ENCODE measurements around the gene RAB7B. TPM values are rescaled to one million over a fixed set of nuclear protein-coding genes. Genes with fewer than 3 reads are reported as not detected.

RAB7B gene
- total RNA-seq, 2 experiments from 2014 or later, result not detected

DNA sequence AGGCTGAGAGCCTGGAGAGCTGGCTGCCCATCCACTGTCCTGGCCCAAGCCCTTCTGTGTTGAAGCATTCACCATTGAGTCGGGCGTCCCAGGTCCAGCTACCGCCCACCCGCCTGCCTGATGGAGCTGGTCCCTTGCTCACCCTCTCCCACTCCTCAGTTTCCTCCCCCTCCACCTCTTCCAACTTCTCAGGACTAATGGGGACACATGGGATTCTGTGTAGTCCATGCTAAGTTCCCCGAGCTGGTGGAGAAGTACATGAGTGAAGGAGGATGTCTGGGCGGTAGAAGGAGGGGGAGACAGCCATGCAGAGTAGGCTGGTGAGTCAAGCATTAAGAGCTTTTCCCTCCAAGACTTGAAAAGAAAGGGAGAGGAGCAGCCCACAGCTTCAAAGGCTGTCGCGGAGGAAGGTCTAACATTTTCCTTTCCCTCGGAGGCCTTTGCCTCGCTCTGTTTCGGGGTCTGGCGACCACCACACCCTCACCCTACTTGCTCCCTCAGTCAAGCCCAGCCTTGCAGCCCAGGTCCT, 60.5 kb downstream of the RAB7B start:
- CTCF ChIA-PET, result interaction anchor here (0.9 kb wide), 1 partner anchor 35 kb away, joined by 3 read pairs; no protein-coding TSS in a partner anchor
- Mint-ChIP-seq H3K4me3 (no peak overlapping the region), H3K9me3 (ENCODE audit: low read depth) (no peaks in the 10 kb centered on the region), H3K36me3 (no peaks in the 10 kb centered on the region), H3K27me3 (peaks cover 42% of the 10 kb centered on the region), H3K4me1 (no peaks in the 10 kb centered on the region), H3K27ac (no peak overlapping the region)
- ATAC-seq (no peak), DNase-seq (no peak)

- H3K36me3 Mint-ChIP-seq, result no peaks in the 10 kb centered on the region
- CTCF ChIA-PET, result no interaction called here
- H3K4me1 Mint-ChIP-seq, result no peaks in the 10 kb centered on the region
- H3K4me3 Mint-ChIP-seq, result no peak overlapping the region
- H3K27me3 Mint-ChIP-seq, result peaks cover 39% of the 10 kb centered on the region
- DNase-seq, result no peak
- no peak overlapping the region for H3K27ac Mint-ChIP-seq
- H3K9me3 Mint-ChIP-seq (ENCODE audit: low read depth), result no peaks in the 10 kb centered on the region
- no peak for ATAC-seq
These were observed 62.5 kb downstream of the RAB7B start for GRCh38 chr1:205940710-205941109.

- DNase-seq, result no peak
- no peak for ATAC-seq
- no peaks in the 10 kb centered on the region for H3K4me1 Mint-ChIP-seq
- no peak overlapping the region for H3K27ac Mint-ChIP-seq
- CTCF ChIA-PET, result no interaction called here
- H3K36me3 Mint-ChIP-seq, result no peaks in the 10 kb centered on the region
- H3K4me3 Mint-ChIP-seq, result no peak overlapping the region
- H3K27me3 Mint-ChIP-seq, result peaks cover 30% of the 10 kb centered on the region
- no peaks in the 10 kb centered on the region for H3K9me3 Mint-ChIP-seq (ENCODE audit: low read depth)
These were observed 63.4 kb downstream of the RAB7B start for GRCh38 chr1:205939690-205940330.

- ATAC-seq, result no peak
- H3K27me3 Mint-ChIP-seq, result peaks cover 31% of the 10 kb centered on the region
- no peaks in the 10 kb centered on the region for H3K4me1 Mint-ChIP-seq
- H3K4me3 Mint-ChIP-seq, result no peak overlapping the region
- CTCF ChIA-PET, result no interaction called here
- H3K9me3 Mint-ChIP-seq (ENCODE audit: low read depth), result no peaks in the 10 kb centered on the region
- DNase-seq, result no peak
- H3K36me3 Mint-ChIP-seq, result no peaks in the 10 kb centered on the region
- H3K27ac Mint-ChIP-seq, result no peak overlapping the region
These were observed 64.5 kb downstream of the RAB7B start for GRCh38 chr1:205938682-205939081.

DNA sequence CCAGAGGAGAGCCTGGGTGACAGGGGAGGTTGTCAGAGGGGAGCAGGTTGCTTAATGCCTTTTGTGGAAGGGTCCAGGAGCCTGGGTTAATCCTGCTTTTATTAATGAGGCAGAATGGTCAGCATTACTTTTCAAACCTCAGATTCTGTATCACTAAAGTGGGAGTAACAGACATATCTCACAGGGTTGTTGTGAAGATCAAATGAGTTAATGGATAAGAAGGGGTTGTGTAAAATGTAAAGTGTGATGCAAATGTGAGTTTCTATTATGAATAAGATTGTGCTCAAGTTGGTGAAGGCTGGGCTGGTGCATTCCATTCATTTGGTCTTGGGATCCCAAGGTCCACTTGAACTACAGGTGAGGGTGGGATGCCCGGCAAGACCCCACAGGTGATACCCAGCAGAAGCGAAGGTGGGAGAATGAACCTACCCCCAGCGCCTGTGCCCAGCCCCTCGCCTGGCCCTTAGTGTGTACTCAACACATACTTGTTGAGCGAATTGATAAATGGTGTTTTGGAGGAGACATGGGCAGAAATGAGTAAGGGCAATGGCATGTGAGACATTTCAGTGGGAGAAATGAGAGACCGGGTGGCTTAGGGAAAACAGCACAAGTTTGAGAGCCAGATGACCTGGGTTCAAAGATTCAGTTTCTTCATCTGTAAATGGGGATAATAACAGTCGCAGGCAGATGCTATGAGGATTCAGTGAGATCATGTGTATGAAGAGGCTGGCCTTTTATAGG, 66.2 kb downstream of the RAB7B start:
- no peak overlapping the region for H3K27ac Mint-ChIP-seq
- no peaks in the 10 kb centered on the region for H3K4me1 Mint-ChIP-seq
- no peaks in the 10 kb centered on the region for H3K36me3 Mint-ChIP-seq
- H3K9me3 Mint-ChIP-seq (ENCODE audit: low read depth), result no peaks in the 10 kb centered on the region
- H3K27me3 Mint-ChIP-seq, result peaks cover 30% of the 10 kb centered on the region
- DNase-seq (no peak), ATAC-seq (no peak)
- CTCF ChIA-PET, result no interaction called here
- no peak overlapping the region for H3K4me3 Mint-ChIP-seq

- H3K9me3 Mint-ChIP-seq (ENCODE audit: low read depth), result no peaks in the 10 kb centered on the region
- no peaks in the 10 kb centered on the region for H3K4me1 Mint-ChIP-seq
- H3K27ac Mint-ChIP-seq, result no peak overlapping the region
- ATAC-seq (no peak), DNase-seq (no peak)
- CTCF ChIA-PET, result no interaction called here
- H3K36me3 Mint-ChIP-seq, result no peaks in the 10 kb centered on the region
- H3K4me3 Mint-ChIP-seq, result no peak overlapping the region
- H3K27me3 Mint-ChIP-seq, result peaks cover 29% of the 10 kb centered on the region
These were observed 66.9 kb downstream of the RAB7B start for GRCh38 chr1:205936311-205936710.

DNA sequence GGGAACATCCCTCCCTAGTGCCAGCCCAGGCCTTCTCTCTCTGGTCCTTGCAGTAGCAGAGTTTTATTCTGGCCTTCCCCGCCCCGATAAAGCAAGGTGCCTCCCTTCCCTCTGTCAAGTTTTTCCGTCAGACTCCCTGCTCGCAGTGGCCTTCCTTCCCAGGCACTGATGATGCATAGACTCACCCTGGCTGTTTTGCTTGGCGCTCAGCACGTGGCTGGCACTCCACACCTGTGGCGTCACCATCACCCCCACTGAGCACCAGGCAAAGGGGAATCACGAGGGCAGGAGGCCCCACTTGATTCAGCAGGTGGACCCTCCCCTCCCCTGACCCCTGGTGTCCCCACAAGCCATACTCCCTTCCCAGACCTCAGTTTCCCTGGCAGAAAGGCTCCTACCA, 67.3 kb downstream of the RAB7B start:
- no peaks in the 10 kb centered on the region for H3K4me1 Mint-ChIP-seq
- CTCF ChIA-PET, result no interaction called here
- peaks cover 28% of the 10 kb centered on the region for H3K27me3 Mint-ChIP-seq

DNA sequence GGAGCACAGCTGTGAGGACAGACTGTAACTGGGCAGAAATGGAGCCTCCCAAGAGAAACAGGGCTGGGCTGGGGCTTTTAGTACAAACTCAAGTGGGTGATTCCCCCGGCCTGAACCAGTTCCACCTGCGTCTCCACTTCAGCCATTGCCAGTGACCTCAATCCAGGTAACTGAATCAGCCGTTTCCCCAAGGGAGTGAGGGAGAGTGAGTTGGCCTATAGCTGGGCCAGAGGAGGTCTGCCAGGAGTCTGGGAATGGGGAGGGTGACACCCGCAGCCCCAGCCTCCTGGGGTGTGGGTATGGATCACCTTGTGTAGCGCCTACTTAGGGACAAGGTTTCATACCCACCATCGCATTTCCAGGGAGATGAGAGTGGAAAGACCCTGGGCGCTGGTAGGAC, 68.4 kb downstream of the RAB7B start:
- peaks cover 33% of the 10 kb centered on the region for H3K27me3 Mint-ChIP-seq
- no peak for DNase-seq
- no peak overlapping the region for H3K27ac Mint-ChIP-seq
- no peaks in the 10 kb centered on the region for H3K9me3 Mint-ChIP-seq (ENCODE audit: low read depth)
- CTCF ChIA-PET, result interaction anchor here (1.2 kb wide), 1 partner anchor 43 kb away, joined by 3 read pairs; no protein-coding TSS in a partner anchor
- no peak overlapping the region for H3K4me3 Mint-ChIP-seq
- ATAC-seq, result no peak
- no peaks in the 10 kb centered on the region for H3K36me3 Mint-ChIP-seq
- no peaks in the 10 kb centered on the region for H3K4me1 Mint-ChIP-seq

More for the DNA sequence above, 67.3 kb downstream of the RAB7B start:
- ATAC-seq (no peak), DNase-seq (no peak)
- Mint-ChIP-seq H3K4me3 (no peak overlapping the region), H3K36me3 (no peaks in the 10 kb centered on the region), H3K9me3 (ENCODE audit: low read depth) (no peaks in the 10 kb centered on the region), H3K27ac (no peak overlapping the region)

GRCh38 chr1:205933671-205934618, 69.2 kb downstream of the RAB7B start:
- no peaks in the 10 kb centered on the region for H3K9me3 Mint-ChIP-seq (ENCODE audit: low read depth)
- H3K27ac Mint-ChIP-seq, result no peak overlapping the region
- no peaks in the 10 kb centered on the region for H3K4me1 Mint-ChIP-seq
- CTCF ChIA-PET, result interaction anchor here (1.2 kb wide), 1 partner anchor 43 kb away, joined by 3 read pairs; no protein-coding TSS in a partner anchor
- no peak overlapping the region for H3K4me3 Mint-ChIP-seq
- no peak for DNase-seq
- no peak for ATAC-seq
- no peaks in the 10 kb centered on the region for H3K36me3 Mint-ChIP-seq
- peaks cover 33% of the 10 kb centered on the region for H3K27me3 Mint-ChIP-seq

DNA sequence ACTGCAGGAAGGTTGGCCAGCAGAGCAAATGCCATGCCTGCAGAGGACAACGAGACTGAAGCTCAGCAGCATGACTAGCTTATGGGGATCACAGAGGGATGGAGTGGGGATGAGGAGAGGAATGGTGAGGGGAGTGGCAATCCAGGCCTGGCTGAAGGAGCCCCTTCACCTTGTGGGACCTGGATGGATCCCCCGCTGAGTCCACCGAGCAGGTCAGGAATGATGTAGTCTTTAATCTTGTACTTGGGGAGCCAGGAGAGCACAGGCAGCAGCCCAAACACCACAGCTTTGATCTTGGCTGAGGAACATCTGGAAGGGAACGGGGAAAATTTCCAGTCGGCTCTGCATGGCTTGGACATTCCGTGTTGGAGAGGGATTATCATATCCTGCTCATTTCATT, 70.4 kb downstream of the RAB7B start:
- H3K4me3 Mint-ChIP-seq, result no peak overlapping the region
- CTCF ChIA-PET, result interaction anchor here (1.2 kb wide), 1 partner anchor 45 kb away, joined by 3 read pairs; no protein-coding TSS in a partner anchor

GRCh38 chr1:205930799-205931281, 72.4 kb downstream of the RAB7B start:
- no peak for DNase-seq
- H3K27me3 Mint-ChIP-seq, result peaks cover 19% of the 10 kb centered on the region
- H3K36me3 Mint-ChIP-seq, result no peaks in the 10 kb centered on the region
- no peak for ATAC-seq
- H3K9me3 Mint-ChIP-seq (ENCODE audit: low read depth), result no peaks in the 10 kb centered on the region
- H3K4me1 Mint-ChIP-seq, result no peaks in the 10 kb centered on the region
- CTCF ChIA-PET, result interaction anchor here (1.0 to 1.6 kb wide), 2 partner anchors 46 to 176 kb away, joined by 3 to 4 read pairs; no protein-coding TSS in a partner anchor
- no peak overlapping the region for H3K4me3 Mint-ChIP-seq
- no peak overlapping the region for H3K27ac Mint-ChIP-seq

More for the DNA sequence above, 70.4 kb downstream of the RAB7B start:
- H3K27me3 Mint-ChIP-seq, result peaks cover 28% of the 10 kb centered on the region
- DNase-seq (no peak), ATAC-seq (no peak)
- H3K9me3 Mint-ChIP-seq (ENCODE audit: low read depth), result no peaks in the 10 kb centered on the region
- no peak overlapping the region for H3K27ac Mint-ChIP-seq
- no peaks in the 10 kb centered on the region for H3K4me1 Mint-ChIP-seq
- H3K36me3 Mint-ChIP-seq, result no peaks in the 10 kb centered on the region

DNA sequence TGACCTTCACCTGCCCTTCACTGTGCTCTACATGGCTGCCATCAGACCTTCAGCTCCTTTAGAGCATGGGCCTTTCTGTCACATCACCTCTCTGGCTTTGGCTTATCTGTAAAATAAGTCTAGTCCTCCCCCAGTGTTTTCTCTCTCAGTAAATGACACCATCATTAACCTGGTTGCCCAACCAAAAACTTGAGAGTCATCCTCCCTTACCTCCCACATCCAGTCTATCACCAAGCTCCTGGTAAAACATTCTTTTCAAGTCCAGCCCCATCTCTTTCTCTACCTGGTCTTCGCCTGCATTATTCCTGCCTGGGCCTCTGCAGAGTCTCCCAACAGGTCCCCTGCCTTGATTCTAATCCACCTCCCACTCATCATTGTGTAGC, 73.0 kb downstream of the RAB7B start:
- H3K36me3 Mint-ChIP-seq, result no peaks in the 10 kb centered on the region
- no peak overlapping the region for H3K4me3 Mint-ChIP-seq
- DNase-seq (no peak), ATAC-seq (no peak)
- H3K27ac Mint-ChIP-seq, result no peak overlapping the region
- peaks cover 19% of the 10 kb centered on the region for H3K27me3 Mint-ChIP-seq
- no peaks in the 10 kb centered on the region for H3K4me1 Mint-ChIP-seq
- no peaks in the 10 kb centered on the region for H3K9me3 Mint-ChIP-seq (ENCODE audit: low read depth)
- CTCF ChIA-PET, result interaction anchor here (1.2 to 1.6 kb wide), 2 partner anchors 176 to 271 kb away, joined by 3 read pairs; no protein-coding TSS in a partner anchor
